DND-41 (cell line): ENCODE data around the gene VWA5B1.

Source experiments
- ATAC-seq: fragments of 200-7000 bp; cut with Tn5 transposase; 3 replicates; pipeline ENCODE4 v1.9.1; 2021; ENCODE audit warnings: low read depth; ENCODE audit not compliant: insufficient read depth
- DNase-seq: peaks from one replicate; pipeline ENCODE4 v3.0.0-alpha.2; 2020
- H2AFZ ChIP-seq: 2 replicates; pipeline ENCODE4 v1.6.0; 2012; ENCODE audit warnings: low read depth, low read length
- H3K27ac ChIP-seq: 2 replicates; pipeline ENCODE4 v1.5.1; 2012; ENCODE audit warnings: low read length, inconsistent platforms
- H3K27me3 ChIP-seq: fragments of 200-600 bp; sonication (generic); 2 replicates; pipeline ENCODE4 v1.6.0; 2012; ENCODE audit warnings: low read length, mild to moderate bottlenecking, inconsistent platforms; ENCODE audit not compliant: insufficient read depth, poor library complexity
- H3K36me3 ChIP-seq: 2 replicates; pipeline ENCODE4 v1.5.1; 2012; ENCODE audit warnings: low read length, inconsistent platforms; ENCODE audit not compliant: insufficient read depth
- H3K4me1 ChIP-seq: 2 replicates; pipeline ENCODE4 v1.5.1; 2012; ENCODE audit warnings: mild to moderate bottlenecking, low read length; ENCODE audit not compliant: insufficient read depth
- H3K4me2 ChIP-seq: 2 replicates; pipeline ENCODE4 v1.6.0; 2012; ENCODE audit warnings: mild to moderate bottlenecking, moderate library complexity, low read length, inconsistent platforms; ENCODE audit not compliant: insufficient read depth
- H3K4me3 ChIP-seq, 2 experiments: fragments of 200-600 bp in 1 of 2; shearing (Covaris generic) in 1 of 2; 2 replicates each; pipeline ENCODE4 v1.5.1; 2012 to 2016; ENCODE audit warnings: inconsistent platforms in 2 of 2, low read length in 2 of 2, mild to moderate bottlenecking in 2 of 2, low read depth in 1 of 2, moderate library complexity in 1 of 2
- H3K79me2 ChIP-seq: 2 replicates; pipeline ENCODE4 v1.6.0; 2012; ENCODE audit warnings: low read length, inconsistent platforms; ENCODE audit not compliant: insufficient read depth
- H3K9ac ChIP-seq: 2 replicates; pipeline ENCODE4 v1.6.0; 2012; ENCODE audit warnings: low read depth, mild to moderate bottlenecking, inconsistent platforms, low read length, moderate library complexity
- H3K9me3 ChIP-seq: 2 replicates; pipeline ENCODE4 v1.5.1; 2012; ENCODE audit warnings: low read length, moderate library complexity, mild to moderate bottlenecking, inconsistent platforms; ENCODE audit not compliant: insufficient read depth, severe bottlenecking
- H4K20me1 ChIP-seq: 2 replicates; pipeline ENCODE4 v1.6.0; 2012; ENCODE audit warnings: low read length; ENCODE audit not compliant: insufficient read depth
- EZH2 ChIP-seq: IDR thresholded peaks from 3 replicates; pipeline ENCODE4 v1.6.1; 2012; ENCODE audit warnings: borderline replicate concordance, low read depth, mild to moderate bottlenecking, moderate library complexity, low read length, inconsistent platforms; ENCODE audit not compliant: severe bottlenecking
- TF ChIP-seq, protein P1 (sequence below): IDR thresholded peaks from 2 replicates; pipeline ENCODE4 v1.5.1; 2012; ENCODE audit warnings: borderline replicate concordance, low read length, moderate library complexity, mild to moderate bottlenecking; ENCODE audit not compliant: poor library complexity, severe bottlenecking; ENCODE audit errors: extremely low read depth

Gene VWA5B1

DNA sequence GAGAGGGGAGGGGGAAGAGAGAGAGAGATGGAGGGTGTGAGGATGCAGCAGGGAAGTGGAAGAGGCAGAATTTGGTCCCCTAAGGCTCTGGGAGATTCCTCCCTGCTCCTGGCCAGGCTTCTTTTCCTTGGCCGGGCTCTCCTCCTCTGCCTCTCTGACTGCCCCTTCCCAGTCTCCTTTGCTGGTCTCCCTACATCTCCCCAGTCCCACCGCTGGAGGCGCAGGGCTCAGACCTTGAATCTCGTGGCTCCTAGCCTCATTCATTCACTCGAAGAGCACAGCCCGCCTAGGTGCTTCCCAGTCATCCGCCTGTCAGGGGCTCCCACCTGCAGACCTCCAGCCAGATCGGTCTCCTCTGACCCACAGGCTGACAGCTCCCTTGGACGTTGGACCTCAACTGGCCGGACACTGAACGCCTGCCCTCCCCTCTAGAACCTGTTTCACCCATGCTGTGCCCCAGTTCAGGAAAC lies 76.5 kb downstream of the VWA5B1 start:
- DNase-seq (no peak), ATAC-seq (no peak)
- Histone ChIP-seq H3K79me2 (no peaks in the 10 kb centered on the region), H3K27ac (no peak overlapping the region), H2AFZ (no peak overlapping the region), H3K4me2 (no peak overlapping the region), H3K9ac (no peak overlapping the region), H3K9me3 (no peaks in the 10 kb centered on the region), H3K4me3 (no peak overlapping the region), H4K20me1 (no peaks in the 10 kb centered on the region), H3K27me3 (no peaks in the 10 kb centered on the region), H3K36me3 (no peaks in the 10 kb centered on the region), H3K4me1 (no peaks in the 10 kb centered on the region)
- TF ChIP-seq, protein P1, sequence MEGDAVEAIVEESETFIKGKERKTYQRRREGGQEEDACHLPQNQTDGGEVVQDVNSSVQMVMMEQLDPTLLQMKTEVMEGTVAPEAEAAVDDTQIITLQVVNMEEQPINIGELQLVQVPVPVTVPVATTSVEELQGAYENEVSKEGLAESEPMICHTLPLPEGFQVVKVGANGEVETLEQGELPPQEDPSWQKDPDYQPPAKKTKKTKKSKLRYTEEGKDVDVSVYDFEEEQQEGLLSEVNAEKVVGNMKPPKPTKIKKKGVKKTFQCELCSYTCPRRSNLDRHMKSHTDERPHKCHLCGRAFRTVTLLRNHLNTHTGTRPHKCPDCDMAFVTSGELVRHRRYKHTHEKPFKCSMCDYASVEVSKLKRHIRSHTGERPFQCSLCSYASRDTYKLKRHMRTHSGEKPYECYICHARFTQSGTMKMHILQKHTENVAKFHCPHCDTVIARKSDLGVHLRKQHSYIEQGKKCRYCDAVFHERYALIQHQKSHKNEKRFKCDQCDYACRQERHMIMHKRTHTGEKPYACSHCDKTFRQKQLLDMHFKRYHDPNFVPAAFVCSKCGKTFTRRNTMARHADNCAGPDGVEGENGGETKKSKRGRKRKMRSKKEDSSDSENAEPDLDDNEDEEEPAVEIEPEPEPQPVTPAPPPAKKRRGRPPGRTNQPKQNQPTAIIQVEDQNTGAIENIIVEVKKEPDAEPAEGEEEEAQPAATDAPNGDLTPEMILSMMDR = no peak

- H3K27ac ChIP-seq = no peak overlapping the region
- TF ChIP-seq EZH2 = no peak
- TF ChIP-seq, protein P1 = no peak
- no peak overlapping the region for H3K4me2 ChIP-seq
- no peak overlapping the region for H3K4me3 ChIP-seq
- DNase-seq (no peak), ATAC-seq (no peak)
- H4K20me1 ChIP-seq = no peaks in the 10 kb centered on the region
- H3K4me1 ChIP-seq = no peaks in the 10 kb centered on the region
- H3K9me3 ChIP-seq = no peaks in the 10 kb centered on the region
- H3K79me2 ChIP-seq = no peaks in the 10 kb centered on the region
- H3K27me3 ChIP-seq = no peaks in the 10 kb centered on the region
- no peaks in the 10 kb centered on the region for H3K36me3 ChIP-seq
- no peak overlapping the region for H3K9ac ChIP-seq
- H2AFZ ChIP-seq = no peak overlapping the region
Observed at GRCh38 chr1:20367626-20368025, 77.0 kb downstream of the VWA5B1 start.

GRCh38 chr1:20368866-20369470 lies 78.3 kb downstream of the VWA5B1 start:
- DNase-seq (no peak), ATAC-seq (no peak)
- H3K79me2 ChIP-seq = no peaks in the 10 kb centered on the region
- no peak overlapping the region for H3K9ac ChIP-seq
- no peaks in the 10 kb centered on the region for H3K9me3 ChIP-seq
- H3K27ac ChIP-seq = no peak overlapping the region
- H3K36me3 ChIP-seq = no peaks in the 10 kb centered on the region
- peaks cover 3% of the 10 kb centered on the region for H3K27me3 ChIP-seq
- no peaks in the 10 kb centered on the region; the same call in 1 of the 2 replicates for H4K20me1 ChIP-seq
- no peak overlapping the region for H3K4me2 ChIP-seq
- no peak overlapping the region for H3K4me3 ChIP-seq
- H2AFZ ChIP-seq = no peak overlapping the region
- TF ChIP-seq, protein P1 = no peak
- TF ChIP-seq EZH2 = no peak
- no peaks in the 10 kb centered on the region for H3K4me1 ChIP-seq
